ENCODE data around the gene HCN3.

DNA sequence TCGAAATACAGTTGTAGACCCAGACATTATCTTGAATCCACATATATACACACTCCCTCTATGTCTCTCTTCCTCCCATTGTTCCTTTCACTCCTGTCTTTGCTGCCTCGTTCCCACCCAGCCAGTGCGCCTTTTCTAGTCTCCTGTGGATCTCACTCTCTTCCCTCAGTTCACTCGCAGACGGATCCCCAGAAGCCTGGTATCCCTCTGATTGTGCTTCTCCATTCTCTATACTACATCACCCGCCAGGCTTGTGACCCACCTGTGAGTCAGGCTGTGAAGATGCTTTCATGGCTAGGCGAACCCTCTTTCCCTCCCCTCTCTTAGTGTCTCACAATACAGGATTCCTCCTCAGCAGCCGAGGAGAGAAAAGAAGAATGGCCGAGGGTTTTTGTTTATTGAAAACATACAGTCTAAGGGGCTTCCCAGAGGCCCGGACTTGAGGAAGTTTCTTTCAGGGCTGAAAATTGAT, 1.5 kb downstream of the HCN3 start:
- TF ChIP-seq POLR2A (IDR thresholded peaks at IDR 0.05; ENCODE audit: low read length) (no peak), GATA1 (IDR thresholded peaks at IDR 0.05; ENCODE audit: low read depth, low read length) (no peak)

Measured in erythroblast (primary cell).